Placental pericyte (primary cell): ENCODE measurements around the gene C4orf17. TPM values are rescaled to one million over a fixed set of nuclear protein-coding genes. Genes with fewer than 3 reads are reported as not detected.

ENCODE experiments used
- total RNA-seq: library from RNA; depleted of rRNA; stranded (reverse); fragments of >200 nt; gene quantifications from 2 replicates; pipeline ENCODE4 v1.2.3, GENCODE V29; 2012

Gene C4orf17
- not detected in 2 replicates for total RNA-seq

GRCh38 chr4:99510721-99511120 is at the start of gene C4orf17:
C4orf17 (plus strand) TSS chr4:99511021; CDS start chr4:99513082, 2,061 bp downstream.

GRCh38 chr4:99563310-99564186 is 52.7 kb downstream of the C4orf17 start, which contains the start of gene TRMT10A:
TRMT10A (minus strand) TSS chr4:99564039; CDS start chr4:99559338, 4,701 bp downstream.

GRCh38 chr4:99574530-99575324 is 63.9 kb downstream of the C4orf17 start, which contains the start of gene MTTP:
MTTP (plus strand) TSS chr4:99574824; CDS start chr4:99574910, 86 bp downstream.

Other genes starting within 250 kb of the C4orf17 start
- not detected in 2 replicates for gene ADH1A, start 220.0 kb upstream of the C4orf17 start, total RNA-seq
- not detected in 2 replicates for gene ADH1B, start 189.6 kb upstream of the C4orf17 start, total RNA-seq
- gene ADH1C, start 158.3 kb upstream of the C4orf17 start, total RNA-seq: not detected in 2 replicates
- gene ADH7, start 75.7 kb upstream of the C4orf17 start, total RNA-seq: not detected in 2 replicates
- 5.7 and 7.4 TPM in 2 replicates for gene TRMT10A, start 53.0 kb downstream of the C4orf17 start, total RNA-seq
- gene MTTP, start 63.8 kb downstream of the C4orf17 start, total RNA-seq: not detected in 2 replicates
- gene C4orf54, start 146.8 kb downstream of the C4orf17 start, total RNA-seq: under 0.01 TPM in 1 of 2 replicates, not detected in the other